ENCODE data around the gene SHANK2.

SHANK2 gene

DNA sequence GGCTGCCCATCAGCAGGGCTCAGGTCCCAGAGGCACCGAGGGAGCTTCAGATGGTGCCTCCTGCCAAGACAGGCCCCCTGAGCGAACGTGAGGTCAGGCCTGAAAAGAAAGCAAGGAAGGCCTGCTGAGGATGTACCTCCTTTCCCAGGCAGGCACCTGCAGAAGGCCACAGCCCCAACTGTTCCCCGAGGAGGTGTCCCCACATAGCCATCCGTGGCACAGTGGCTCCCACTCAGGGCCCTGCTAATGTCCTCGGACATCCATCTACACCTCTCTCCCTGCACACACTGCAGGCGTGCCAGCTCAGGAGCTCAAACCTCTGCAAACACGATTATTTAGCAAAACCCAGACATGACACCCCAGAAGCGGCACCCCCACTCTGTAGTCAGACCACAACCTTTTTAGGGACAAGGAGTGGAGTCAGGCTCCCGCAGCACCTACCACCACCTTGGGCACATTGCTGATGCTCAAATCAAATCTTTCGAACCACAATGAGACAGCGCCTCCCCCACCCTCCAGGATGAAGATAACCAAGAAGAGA lies 36.9 kb downstream of the SHANK2 start:
- no peak overlapping the region for H2AFZ ChIP-seq (ENCODE audit: low read length)
- H3K9me2 ChIP-seq (replicated peaks; ENCODE audit: low read depth, low read length), result no peaks in the 10 kb centered on the region
- H3K27me3 ChIP-seq (ENCODE audit: insufficient read depth, low read length, poor library complexity, severe bottlenecking), result no peaks in the 10 kb centered on the region
- no peaks in the 10 kb centered on the region for H3K36me3 ChIP-seq (ENCODE audit: insufficient read depth, low read length)
- peaks cover 8% of the 10 kb centered on the region; the same call in 1 of the 2 replicates for H3K9me3 ChIP-seq (ENCODE audit: insufficient read depth, low read depth, low read length)
- no peak overlapping the region for H3K4me2 ChIP-seq (ENCODE audit: low read depth, low read length, poor library complexity, severe bottlenecking)
- no peaks in the 10 kb centered on the region for H3K79me2 ChIP-seq (ENCODE audit: insufficient read depth, low read length)
- no peak overlapping the region for H3K9ac ChIP-seq (ENCODE audit: low read depth, low read length, poor library complexity, severe bottlenecking)
- TF ChIP-seq EZH2phosphoT487 (IDR thresholded peaks at IDR 0.05; ENCODE audit: borderline replicate concordance), result no peak
- no peak overlapping the region for H3K4me3 ChIP-seq (ENCODE audit: low read length, poor library complexity, severe bottlenecking)
- no peaks in the 10 kb centered on the region for H3F3A ChIP-seq (ENCODE audit: low read depth)
- no peaks in the 10 kb centered on the region for H4K20me1 ChIP-seq (ENCODE audit: insufficient read depth, low read length, poor library complexity, severe bottlenecking)
- H3K4me1 ChIP-seq (ENCODE audit: insufficient read depth, low read length, poor library complexity, severe bottlenecking), result no peaks in the 10 kb centered on the region

DNA sequence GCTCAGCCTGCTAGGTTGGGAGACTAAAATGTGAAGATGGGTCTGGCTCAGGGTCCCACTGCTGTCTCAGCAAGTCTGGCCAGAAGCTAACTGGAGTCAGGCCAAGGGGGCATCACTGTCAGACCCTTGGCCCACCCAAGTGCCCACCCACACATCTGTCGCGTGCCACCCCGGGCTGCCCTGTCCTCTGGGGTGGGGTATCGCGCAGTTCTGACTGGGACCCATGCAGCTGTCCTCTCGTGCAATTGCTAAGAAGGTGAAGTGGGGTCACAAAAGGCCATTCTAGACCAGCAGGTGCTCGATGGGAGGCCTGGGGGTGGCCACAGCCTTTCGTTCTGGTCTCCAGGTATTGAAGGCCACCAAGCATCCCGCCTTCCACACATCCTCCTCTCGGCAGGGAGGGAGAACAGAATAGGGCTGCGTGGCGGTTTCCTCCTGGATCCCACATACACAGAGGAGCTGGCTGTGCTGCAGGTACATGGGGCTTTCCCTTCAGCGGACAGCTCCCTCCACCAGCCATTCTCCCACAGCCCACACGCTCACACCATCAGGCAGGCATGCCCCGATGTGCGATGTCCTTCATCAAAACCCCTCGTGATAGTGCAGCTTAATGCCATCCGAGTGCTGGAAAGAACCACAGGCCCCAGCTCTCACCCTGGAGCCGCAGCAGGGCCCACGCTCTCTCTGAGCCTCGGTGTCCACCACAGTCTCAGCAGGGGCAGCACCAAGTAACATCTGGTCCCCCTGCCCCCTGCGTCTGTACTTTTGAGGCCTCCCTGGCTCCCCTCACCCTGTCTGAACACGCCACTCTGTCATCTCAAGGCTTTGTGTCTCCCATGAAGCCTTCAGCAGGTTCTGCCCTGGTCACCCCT lies 37.6 kb downstream of the SHANK2 start:
- no peaks in the 10 kb centered on the region for H3K9me2 ChIP-seq (replicated peaks; ENCODE audit: low read depth, low read length)
- TF ChIP-seq, protein P1, sequence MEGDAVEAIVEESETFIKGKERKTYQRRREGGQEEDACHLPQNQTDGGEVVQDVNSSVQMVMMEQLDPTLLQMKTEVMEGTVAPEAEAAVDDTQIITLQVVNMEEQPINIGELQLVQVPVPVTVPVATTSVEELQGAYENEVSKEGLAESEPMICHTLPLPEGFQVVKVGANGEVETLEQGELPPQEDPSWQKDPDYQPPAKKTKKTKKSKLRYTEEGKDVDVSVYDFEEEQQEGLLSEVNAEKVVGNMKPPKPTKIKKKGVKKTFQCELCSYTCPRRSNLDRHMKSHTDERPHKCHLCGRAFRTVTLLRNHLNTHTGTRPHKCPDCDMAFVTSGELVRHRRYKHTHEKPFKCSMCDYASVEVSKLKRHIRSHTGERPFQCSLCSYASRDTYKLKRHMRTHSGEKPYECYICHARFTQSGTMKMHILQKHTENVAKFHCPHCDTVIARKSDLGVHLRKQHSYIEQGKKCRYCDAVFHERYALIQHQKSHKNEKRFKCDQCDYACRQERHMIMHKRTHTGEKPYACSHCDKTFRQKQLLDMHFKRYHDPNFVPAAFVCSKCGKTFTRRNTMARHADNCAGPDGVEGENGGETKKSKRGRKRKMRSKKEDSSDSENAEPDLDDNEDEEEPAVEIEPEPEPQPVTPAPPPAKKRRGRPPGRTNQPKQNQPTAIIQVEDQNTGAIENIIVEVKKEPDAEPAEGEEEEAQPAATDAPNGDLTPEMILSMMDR (conservative IDR thresholded peaks at IDR 0.05; ENCODE audit: low read length), result no peak
- no peak for TF ChIP-seq EZH2phosphoT487 (IDR thresholded peaks at IDR 0.05; ENCODE audit: borderline replicate concordance)
- H3F3A ChIP-seq (ENCODE audit: low read depth), result no peaks in the 10 kb centered on the region
- H2AFZ ChIP-seq (ENCODE audit: low read length), result no peak overlapping the region
- no peaks in the 10 kb centered on the region for H3K79me2 ChIP-seq (ENCODE audit: insufficient read depth, low read length)
- peaks cover 8% of the 10 kb centered on the region; the same call in 1 of the 2 replicates for H3K9me3 ChIP-seq (ENCODE audit: insufficient read depth, low read depth, low read length)
- no peak overlapping the region for H3K4me2 ChIP-seq (ENCODE audit: low read depth, low read length, poor library complexity, severe bottlenecking)
- no peak overlapping the region for H3K4me3 ChIP-seq (ENCODE audit: low read length, poor library complexity, severe bottlenecking)
- no peaks in the 10 kb centered on the region for H4K20me1 ChIP-seq (ENCODE audit: insufficient read depth, low read length, poor library complexity, severe bottlenecking)
- H3K27me3 ChIP-seq (ENCODE audit: insufficient read depth, low read length, poor library complexity, severe bottlenecking), result no peaks in the 10 kb centered on the region
- no peaks in the 10 kb centered on the region for H3K36me3 ChIP-seq (ENCODE audit: insufficient read depth, low read length)
- H3K4me1 ChIP-seq (ENCODE audit: insufficient read depth, low read length, poor library complexity, severe bottlenecking), result no peaks in the 10 kb centered on the region
- no peak overlapping the region for H3K9ac ChIP-seq (ENCODE audit: low read depth, low read length, poor library complexity, severe bottlenecking)

DNA sequence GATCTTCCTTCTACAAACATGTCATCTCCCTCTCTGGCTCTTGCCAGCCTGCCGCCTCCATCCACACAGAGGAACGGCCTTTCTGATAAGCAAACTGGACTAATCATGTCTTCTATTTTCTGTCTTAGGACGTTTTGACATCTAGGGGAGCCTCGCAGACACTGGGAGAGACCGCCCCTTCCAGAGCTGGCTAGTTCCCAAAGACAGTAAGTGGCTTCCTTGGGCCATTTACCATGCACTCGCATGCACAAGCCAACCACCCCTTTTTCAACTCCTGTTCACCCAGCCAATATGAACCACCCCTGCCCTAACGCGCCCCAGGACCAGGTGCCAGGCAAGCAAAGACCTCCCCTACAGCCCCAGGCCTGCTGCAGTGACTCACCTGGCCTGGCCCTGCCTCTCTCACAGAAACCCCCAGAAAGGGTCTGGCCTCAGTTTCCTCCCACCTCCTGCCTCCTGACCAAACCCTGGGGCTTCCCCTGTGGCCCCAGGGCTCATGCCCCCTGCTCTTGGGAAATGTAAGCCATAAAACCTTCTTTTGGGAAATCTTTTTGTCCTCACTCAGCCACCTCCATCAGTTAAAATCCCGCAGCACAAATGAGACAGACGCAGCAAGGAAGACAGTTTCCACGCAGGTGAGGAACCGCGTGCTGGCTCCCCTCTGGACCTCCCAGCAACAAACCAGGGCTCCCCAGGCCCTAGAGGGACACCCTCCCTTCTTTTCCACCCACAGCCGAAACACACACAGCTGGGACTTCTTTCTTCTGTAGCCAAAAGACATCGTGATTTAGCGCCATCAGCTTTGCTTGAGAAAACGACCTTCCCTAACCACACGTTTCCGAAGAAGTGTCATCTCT lies 38.5 kb downstream of the SHANK2 start:
- TF ChIP-seq, protein P1 (conservative IDR thresholded peaks at IDR 0.05; ENCODE audit: low read length), result no peak

More for the DNA sequence above, 38.5 kb downstream of the SHANK2 start:
- Histone ChIP-seq H3F3A (ENCODE audit: low read depth) (no peaks in the 10 kb centered on the region), H3K9me3 (ENCODE audit: insufficient read depth, low read depth, low read length) (peaks cover 6% of the 10 kb centered on the region; the same call in 1 of the 2 replicates), H3K9me2 (replicated peaks; ENCODE audit: low read depth, low read length) (no peaks in the 10 kb centered on the region), H3K4me1 (ENCODE audit: insufficient read depth, low read length, poor library complexity, severe bottlenecking) (no peaks in the 10 kb centered on the region), H2AFZ (ENCODE audit: low read length) (no peak overlapping the region), H3K27me3 (ENCODE audit: insufficient read depth, low read length, poor library complexity, severe bottlenecking) (no peaks in the 10 kb centered on the region), H3K4me3 (ENCODE audit: low read length, poor library complexity, severe bottlenecking) (no peak overlapping the region), H3K4me2 (ENCODE audit: low read depth, low read length, poor library complexity, severe bottlenecking) (no peak overlapping the region), H4K20me1 (ENCODE audit: insufficient read depth, low read length, poor library complexity, severe bottlenecking) (no peaks in the 10 kb centered on the region), H3K36me3 (ENCODE audit: insufficient read depth, low read length) (no peaks in the 10 kb centered on the region), H3K9ac (ENCODE audit: low read depth, low read length, poor library complexity, severe bottlenecking) (no peak overlapping the region), H3K79me2 (ENCODE audit: insufficient read depth, low read length) (no peaks in the 10 kb centered on the region)
